ENCODE results near the gene GPS2.
"Not testable (repeated sequence)": the region's sequence is repeated elsewhere in the genome, so short reads cannot be mapped to it uniquely, and the experiment has no call there.

- not testable (repeated sequence) for TF ChIP-seq CTCF, POLR2A, EP300, POLR2AphosphoS5 (IDR thresholded peaks at IDR 0.05)
Observed at GRCh38 chr17:7335765-7336164, 20.6 kb upstream of the GPS2 start.
